Astrocyte of the spinal cord (primary cell): ENCODE data around the gene SCN1A.
"Not testable (repeated sequence)": the region's sequence is repeated elsewhere in the genome, so short reads cannot be mapped to it uniquely, and the experiment has no call there.

Experiments used
- DNase-seq: peaks from one replicate; pipeline ENCODE4 v3.0.0; 2011; ENCODE audit warnings: low read depth, low spot score
- H3K4me3 ChIP-seq: 2 replicates; pipeline ENCODE4 v1.5.1; 2011; ENCODE audit warnings: low read depth, mild to moderate bottlenecking, low read length, moderate library complexity
- CTCF ChIP-seq: IDR thresholded peaks from 2 replicates; pipeline ENCODE4 v1.5.1; 2012; ENCODE audit warnings: low read depth, mild to moderate bottlenecking, low read length, inconsistent platforms
- in situ Hi-C: cut with HindIII; loops from 2 replicates; pipeline ENCODE4 v1.10.0; 2017; ENCODE audit warnings: low sequenced_read_pairs

Gene SCN1A

GRCh38 chr2:166148500-166149400 is 20.9 kb upstream of the SCN1A start:
- no peak for TF ChIP-seq CTCF
- no peak overlapping the region for H3K4me3 ChIP-seq
- DNase-seq, result no peak
- in situ Hi-C loops, result no loop called here

DNA sequence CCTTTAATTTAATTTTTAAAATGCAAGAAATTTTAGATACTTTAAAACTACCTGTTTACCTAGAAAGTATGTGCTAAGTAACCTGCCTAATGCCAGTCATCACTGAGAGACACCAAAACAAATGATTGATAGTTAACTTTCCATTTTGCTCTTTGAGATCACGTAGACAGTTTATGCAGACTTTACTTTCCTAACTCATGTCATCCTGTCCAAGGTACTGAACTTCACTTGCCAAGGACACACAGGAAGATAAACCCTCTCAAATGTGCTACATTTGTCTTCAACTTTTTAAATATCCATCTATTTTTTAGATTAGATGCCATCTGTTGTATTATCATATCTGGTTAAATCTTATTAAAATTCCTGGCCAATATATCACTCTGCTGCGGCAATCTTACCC is 20.1 kb upstream of the SCN1A start:
- no peak overlapping the region for H3K4me3 ChIP-seq
- TF ChIP-seq CTCF, result no peak
- no peak for DNase-seq
- in situ Hi-C loops, result no loop called here

DNA sequence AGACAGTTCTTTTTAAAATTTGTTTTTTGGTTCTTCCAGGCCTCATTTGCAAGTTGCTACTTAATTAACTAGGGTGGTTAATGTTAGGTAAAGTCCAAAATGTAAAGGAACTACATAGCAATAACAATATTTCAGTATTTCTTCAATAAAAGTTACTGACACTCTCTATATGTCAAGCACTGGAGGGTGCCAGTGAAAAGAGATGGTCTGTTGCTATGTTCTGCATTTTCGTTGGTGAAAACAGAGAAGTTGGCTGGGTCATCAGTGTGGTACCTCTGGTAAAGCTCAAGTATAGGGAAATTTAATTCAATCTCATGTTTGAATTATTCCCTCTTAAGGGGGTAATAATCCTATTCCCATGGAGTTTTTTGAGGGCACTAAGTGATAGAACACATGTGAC is 16.3 kb upstream of the SCN1A start:
- DNase-seq, result no peak
- no peak overlapping the region for H3K4me3 ChIP-seq
- no peak for TF ChIP-seq CTCF
- in situ Hi-C loops, result no loop called here

GRCh38 chr2:166140932-166141331 is 13.1 kb upstream of the SCN1A start:
- no peak for TF ChIP-seq CTCF
- H3K4me3 ChIP-seq, result no peak overlapping the region
- in situ Hi-C loops, result no loop called here
- DNase-seq, result no peak

DNA sequence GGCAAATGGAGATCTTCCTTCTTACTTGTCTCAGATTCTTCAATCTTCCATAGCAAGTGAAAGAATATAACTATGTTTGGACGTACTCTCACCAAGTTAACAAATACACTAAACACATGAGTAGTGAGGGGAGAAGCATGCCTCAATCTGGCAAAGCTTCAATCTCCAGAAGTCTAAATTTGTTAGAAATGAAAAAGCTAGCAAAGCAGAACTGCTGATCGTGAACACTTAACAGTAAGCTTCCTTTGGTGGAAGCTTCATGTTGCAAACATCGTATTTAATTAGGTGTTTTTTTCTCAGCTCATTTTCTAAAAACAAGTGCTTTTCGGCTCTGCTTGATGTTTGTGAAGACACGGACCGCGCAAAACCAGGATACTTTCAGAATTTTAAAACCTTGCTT is 12.7 kb upstream of the SCN1A start:
- no peak overlapping the region for H3K4me3 ChIP-seq
- in situ Hi-C loops, result no loop called here
- no peak for DNase-seq
- TF ChIP-seq CTCF, result no peak

- in situ Hi-C loops, DNase-seq, H3K4me3 ChIP-seq: not testable (repeated sequence)
These were observed 11.7 kb upstream of the SCN1A start for GRCh38 chr2:166139479-166139878.

GRCh38 chr2:166138667-166139066 is 10.8 kb upstream of the SCN1A start:
- H3K4me3 ChIP-seq, result no peak overlapping the region
- DNase-seq, result no peak
- TF ChIP-seq CTCF, result no peak
- in situ Hi-C loops, result no loop called here
